ENCODE measurements around the gene CD58.

CD58 gene

DNA sequence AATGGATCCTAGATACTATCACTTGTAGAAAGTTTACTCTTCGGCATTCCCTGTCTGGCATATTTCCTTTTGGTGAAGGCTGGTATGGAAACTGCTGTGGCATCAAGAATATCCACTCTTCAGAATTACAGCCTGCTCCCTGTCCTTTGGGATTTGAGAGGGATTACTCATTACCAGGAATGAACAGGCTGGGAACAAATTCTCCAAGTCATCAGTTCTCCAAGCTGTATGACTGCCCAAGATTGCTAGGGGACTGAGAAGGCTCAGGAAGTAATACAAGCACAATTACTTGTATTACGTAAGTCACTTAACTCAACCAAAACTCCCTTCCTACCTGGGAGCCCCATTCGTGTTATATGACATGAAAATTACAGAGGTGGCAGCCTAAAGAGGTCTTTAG, 49.6 kb downstream of the CD58 start:
- TF ChIP-seq POU2F2 (IDR thresholded peaks at IDR 0.05; ENCODE audit: low read depth, low read length) (no peak), TAF1 (IDR thresholded peaks at IDR 0.05; ENCODE audit: low read depth, low read length) (no peak), SPI1 (IDR thresholded peaks at IDR 0.05; ENCODE audit: low read depth, low read length) (no peak), POLR2AphosphoS5 (IDR thresholded peaks at IDR 0.05; ENCODE audit: low read depth, low read length) (peak; percentile 65; the same call in 1 of the 2 replicates), PAX5 (IDR thresholded peaks at IDR 0.05; ENCODE audit: insufficient read depth, low read length, severe bottlenecking) (no peak), POLR2A (IDR thresholded peaks at IDR 0.05; ENCODE audit: low read depth, low read length) (peak; percentile 51)
- no peak for DNase-seq (ENCODE audit: insufficient read length, low spot score)
- FAIRE-seq: no peak

DNA sequence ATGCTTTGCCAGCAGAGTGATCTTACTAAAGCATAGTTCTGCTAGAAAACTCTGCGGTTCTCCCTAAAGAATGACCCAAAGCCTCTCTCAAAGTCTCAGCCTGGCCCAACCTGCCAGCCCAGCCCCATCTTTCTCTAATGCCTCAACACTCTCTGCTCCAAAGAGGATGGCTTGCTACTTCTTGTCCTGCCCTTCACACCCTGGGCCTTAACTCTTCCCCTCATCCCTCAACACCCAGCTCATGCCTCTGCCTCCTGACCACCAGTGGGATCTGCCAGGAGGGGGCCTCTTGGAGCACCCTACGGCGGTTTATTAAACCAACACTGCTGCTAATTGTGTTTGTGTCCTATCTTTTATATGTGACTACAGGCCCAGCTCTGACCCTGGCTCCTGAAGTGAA, 52.4 kb downstream of the CD58 start:
- peak; percentile 59 for TF ChIP-seq POU2F2 (IDR thresholded peaks at IDR 0.05; ENCODE audit: low read depth, low read length)
- TF ChIP-seq PAX5 (IDR thresholded peaks at IDR 0.05; ENCODE audit: insufficient read depth, low read length, severe bottlenecking): no peak
- no peak for TF ChIP-seq TAF1 (IDR thresholded peaks at IDR 0.05; ENCODE audit: low read depth, low read length)
- peak; percentile 60; the same call in 1 of the 2 replicates for TF ChIP-seq POLR2A (IDR thresholded peaks at IDR 0.05; ENCODE audit: low read depth, low read length)
- TF ChIP-seq SPI1 (IDR thresholded peaks at IDR 0.05; ENCODE audit: low read depth, low read length): no peak
- TF ChIP-seq POLR2AphosphoS5 (IDR thresholded peaks at IDR 0.05; ENCODE audit: low read depth, low read length): peak; percentile 60; the same call in 1 of the 2 replicates
- no peak for DNase-seq (ENCODE audit: insufficient read length, low spot score)

DNA sequence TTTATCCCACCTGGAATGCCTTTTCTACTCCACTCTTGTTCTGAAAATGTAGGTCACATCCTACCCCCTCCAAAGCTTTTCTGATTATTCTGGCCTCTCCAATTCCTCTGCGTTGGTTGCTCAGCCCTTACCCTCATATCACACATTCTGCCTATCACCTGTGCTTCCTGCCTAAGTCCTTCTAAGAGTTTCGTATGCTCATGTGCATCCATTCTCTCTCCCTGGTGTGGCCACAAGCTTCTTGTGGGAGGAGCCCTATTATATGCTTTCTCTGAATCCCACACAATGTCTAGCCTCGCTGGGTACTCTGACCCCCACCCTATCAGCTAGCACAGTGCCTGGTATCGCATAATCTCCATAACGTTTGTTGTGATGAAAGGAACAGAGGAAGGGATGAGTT, 54.2 kb downstream of the CD58 start:
- FAIRE-seq (no peak), DNase-seq (ENCODE audit: insufficient read length, low spot score) (no peak)
- no peak for TF ChIP-seq PAX5 (IDR thresholded peaks at IDR 0.05; ENCODE audit: insufficient read depth, low read length, severe bottlenecking)
- TF ChIP-seq SPI1 (IDR thresholded peaks at IDR 0.05; ENCODE audit: low read depth, low read length): no peak
- 0 out of 2 replicates have a peak, but pooled peaks have one; percentile 6 for TF ChIP-seq POU2F2 (IDR thresholded peaks at IDR 0.05; ENCODE audit: low read depth, low read length)

More for the DNA sequence above, 52.4 kb downstream of the CD58 start:
- no peak for FAIRE-seq

DNA sequence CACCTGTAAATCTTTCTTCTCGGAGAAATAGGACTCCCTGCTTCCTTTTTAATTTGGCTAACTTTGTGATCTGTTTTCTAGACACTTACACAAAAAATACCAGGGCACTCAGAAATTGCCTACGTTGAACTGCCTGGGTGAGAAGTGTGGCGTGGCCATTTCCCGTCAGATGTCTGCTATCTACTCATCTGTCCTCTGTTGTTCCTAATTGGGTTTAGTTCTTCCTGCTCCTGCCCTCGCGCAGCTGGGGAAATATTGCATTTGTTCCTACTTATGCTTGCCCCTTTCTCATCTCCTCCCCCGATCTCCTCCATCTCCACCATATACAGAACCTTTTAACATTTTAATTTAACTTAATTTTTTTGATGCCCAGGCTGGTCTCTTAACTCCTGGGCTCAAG, 55.1 kb downstream of the CD58 start:
- DNase-seq (ENCODE audit: insufficient read length, low spot score): no peak
- no peak for FAIRE-seq
- no peak for TF ChIP-seq SPI1 (IDR thresholded peaks at IDR 0.05; ENCODE audit: low read depth, low read length)
- no peak for TF ChIP-seq POLR2AphosphoS5 (IDR thresholded peaks at IDR 0.05; ENCODE audit: low read depth, low read length)
- TF ChIP-seq PAX5 (IDR thresholded peaks at IDR 0.05; ENCODE audit: insufficient read depth, low read length, severe bottlenecking): no peak
- no peak for TF ChIP-seq TAF1 (IDR thresholded peaks at IDR 0.05; ENCODE audit: low read depth, low read length)
- no peak for TF ChIP-seq POU2F2 (IDR thresholded peaks at IDR 0.05; ENCODE audit: low read depth, low read length)

DNA sequence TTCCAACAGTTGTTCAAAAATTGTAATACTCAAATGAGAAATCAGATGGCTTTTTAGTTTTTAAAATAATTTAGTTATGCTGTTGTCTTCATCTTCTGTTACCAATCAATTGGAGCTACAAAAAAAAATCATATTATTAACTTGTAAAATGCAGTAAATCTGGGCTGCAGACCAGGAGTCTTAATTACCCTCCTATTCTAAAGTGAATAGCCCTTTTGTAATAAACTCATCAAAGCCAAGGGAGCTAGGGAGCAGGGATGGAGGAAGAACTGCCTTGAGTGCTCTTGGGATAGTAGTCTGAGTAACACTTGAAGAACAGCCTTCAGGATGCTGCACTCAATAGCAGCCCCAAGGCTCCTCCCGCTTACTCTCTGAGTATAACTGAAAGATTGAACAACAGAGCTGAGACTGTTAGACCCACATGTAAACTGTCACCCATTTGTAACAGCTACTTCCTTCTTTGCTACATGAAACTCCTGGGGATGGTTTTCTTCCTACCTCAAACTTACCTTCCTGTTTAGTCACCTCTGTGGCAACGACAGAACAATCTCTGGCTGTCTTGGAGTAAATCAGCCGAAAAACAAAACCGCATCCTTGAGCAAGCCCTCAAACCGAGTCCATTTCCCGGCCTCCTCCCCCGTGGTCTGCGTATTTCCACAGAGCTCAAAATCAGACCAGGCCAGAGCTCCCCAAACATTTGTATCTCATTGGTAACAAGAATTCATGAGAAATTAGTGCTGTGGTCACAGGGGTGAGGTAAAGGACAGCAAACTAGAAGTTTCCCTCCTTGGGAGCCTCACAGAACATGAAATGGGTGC, 55.9 kb downstream of the CD58 start:
- DNase-seq (ENCODE audit: insufficient read length, low spot score): no peak
- FAIRE-seq: peak; percentile 75
- TF ChIP-seq POLR2AphosphoS5 (IDR thresholded peaks at IDR 0.05; ENCODE audit: low read depth, low read length) (peak; percentile 33; the same call in 1 of the 2 replicates), POU2F2 (IDR thresholded peaks at IDR 0.05; ENCODE audit: low read depth, low read length) (0 out of 2 replicates have a peak, but pooled peaks have one; percentile 58), SPI1 (IDR thresholded peaks at IDR 0.05; ENCODE audit: low read depth, low read length) (0 out of 2 replicates have a peak, but pooled peaks have one; percentile 38), PAX5 (IDR thresholded peaks at IDR 0.05; ENCODE audit: insufficient read depth, low read length, severe bottlenecking) (no peak), POLR2A (IDR thresholded peaks at IDR 0.05; ENCODE audit: low read depth, low read length) (no peak), TAF1 (IDR thresholded peaks at IDR 0.05; ENCODE audit: low read depth, low read length) (0 out of 2 replicates have a peak, but pooled peaks have one; percentile 7)

DNA sequence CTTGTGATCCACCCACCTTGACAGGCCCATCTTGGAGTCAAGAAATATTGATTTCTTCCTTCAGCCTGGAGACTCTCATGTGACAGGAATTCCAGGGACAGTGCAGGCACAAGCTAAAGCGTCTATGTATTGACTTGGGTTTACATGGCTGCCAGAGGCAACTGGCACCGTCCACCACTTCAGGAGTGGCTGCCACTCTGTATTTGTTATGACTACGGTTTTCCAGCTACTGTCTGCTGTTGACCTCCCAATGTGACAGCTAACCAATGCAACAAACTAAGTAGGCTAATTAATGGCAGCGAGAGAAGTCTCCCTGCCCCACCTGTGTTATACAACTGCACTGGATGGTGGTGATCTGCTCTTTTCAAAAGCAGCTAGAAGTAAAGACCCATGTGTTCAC, 56.9 kb downstream of the CD58 start:
- FAIRE-seq (no peak), DNase-seq (ENCODE audit: insufficient read length, low spot score) (no peak)
- no peak for TF ChIP-seq POU2F2 (IDR thresholded peaks at IDR 0.05; ENCODE audit: low read depth, low read length)
- no peak for TF ChIP-seq POLR2A (IDR thresholded peaks at IDR 0.05; ENCODE audit: low read depth, low read length)
- no peak for TF ChIP-seq PAX5 (IDR thresholded peaks at IDR 0.05; ENCODE audit: insufficient read depth, low read length, severe bottlenecking)
- no peak for TF ChIP-seq SPI1 (IDR thresholded peaks at IDR 0.05; ENCODE audit: low read depth, low read length)
- TF ChIP-seq POLR2AphosphoS5 (IDR thresholded peaks at IDR 0.05; ENCODE audit: low read depth, low read length): no peak
- TF ChIP-seq TAF1 (IDR thresholded peaks at IDR 0.05; ENCODE audit: low read depth, low read length): no peak

DNA sequence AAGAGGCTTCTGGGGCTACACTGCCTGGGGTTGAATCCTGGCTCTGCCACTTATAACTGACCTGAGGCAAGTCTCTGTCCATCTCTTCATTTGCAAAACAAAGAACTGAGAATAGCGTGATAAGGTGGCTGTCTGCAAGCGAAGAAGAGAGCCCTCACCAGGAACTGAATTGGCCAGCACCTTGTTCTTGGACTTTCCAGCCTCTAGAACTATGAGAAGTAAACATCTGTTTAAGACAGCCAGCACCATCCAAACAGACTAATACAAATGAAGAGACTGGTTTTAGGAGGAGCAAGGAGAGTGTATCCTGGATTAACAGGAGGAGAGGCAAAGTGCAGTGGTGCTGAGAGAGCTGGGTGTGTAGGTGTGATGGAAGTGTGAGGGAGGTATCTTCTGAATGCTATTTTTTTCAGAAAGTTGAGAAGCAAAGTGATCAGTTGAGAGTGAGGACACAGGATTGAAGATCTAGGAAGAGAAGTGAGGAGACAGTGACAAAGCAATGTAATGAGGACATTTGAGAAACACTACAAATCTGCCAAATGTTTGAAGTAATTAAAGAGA, 59.3 kb downstream of the CD58 start:
- TF ChIP-seq POLR2A (IDR thresholded peaks at IDR 0.05; ENCODE audit: low read depth, low read length) (no peak), PAX5 (IDR thresholded peaks at IDR 0.05; ENCODE audit: insufficient read depth, low read length, severe bottlenecking) (no peak), TAF1 (IDR thresholded peaks at IDR 0.05; ENCODE audit: low read depth, low read length) (no peak), POLR2AphosphoS5 (IDR thresholded peaks at IDR 0.05; ENCODE audit: low read depth, low read length) (no peak)
- FAIRE-seq: no peak
- no peak for DNase-seq (ENCODE audit: insufficient read length, low spot score)

DNA sequence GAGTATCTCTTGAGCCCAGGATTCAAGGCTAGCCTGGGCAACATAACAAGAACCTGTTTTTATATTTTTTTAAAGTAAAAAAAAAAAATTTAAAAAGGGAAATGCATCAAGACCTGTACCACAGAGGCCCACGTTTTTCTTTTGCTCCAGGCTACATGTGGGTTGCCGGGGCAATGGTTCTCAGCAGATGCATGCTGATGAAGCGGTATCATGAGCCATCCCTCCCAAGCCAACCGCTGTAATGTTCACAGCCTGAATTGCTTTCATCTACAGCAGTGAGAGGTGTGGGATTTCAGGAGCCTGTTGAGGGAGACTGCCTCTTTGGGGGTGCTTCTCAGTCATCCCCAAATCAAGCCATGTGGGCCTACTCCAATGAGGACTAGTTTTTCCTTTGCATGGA, 60.5 kb downstream of the CD58 start:
- DNase-seq (ENCODE audit: insufficient read length, low spot score) (no peak), FAIRE-seq (no peak)
- TF ChIP-seq TAF1 (IDR thresholded peaks at IDR 0.05; ENCODE audit: low read depth, low read length): no peak
- TF ChIP-seq POU2F2 (IDR thresholded peaks at IDR 0.05; ENCODE audit: low read depth, low read length): no peak
- TF ChIP-seq POLR2A (IDR thresholded peaks at IDR 0.05; ENCODE audit: low read depth, low read length): no peak
- no peak for TF ChIP-seq POLR2AphosphoS5 (IDR thresholded peaks at IDR 0.05; ENCODE audit: low read depth, low read length)
- TF ChIP-seq PAX5 (IDR thresholded peaks at IDR 0.05; ENCODE audit: insufficient read depth, low read length, severe bottlenecking): no peak
- no peak for TF ChIP-seq SPI1 (IDR thresholded peaks at IDR 0.05; ENCODE audit: low read depth, low read length)
